Vagina (tissue), 2 donors: Measurements from ENCODE around the gene ALDH18A1. TPM values are rescaled to one million over a fixed set of nuclear protein-coding genes. Genes with fewer than 3 reads are reported as not detected.

Experiments used
- DNase-seq, 2 donors: peaks; one replicate each; pipeline ENCODE4 v3.0.0-alpha.2; 2017; ENCODE audit errors: extremely low spot score in 2 of 2
- H3K27ac ChIP-seq: fragments of 200-600 bp; sonication (generic); one replicate; pipeline ENCODE4 v1.5.1; 2019
- H3K27me3 ChIP-seq: fragments of 200-600 bp; sonication (generic); one replicate; pipeline ENCODE4 v1.5.1; 2019
- H3K36me3 ChIP-seq, 2 donors: fragments of 200-600 bp; sonication (generic); one replicate each; pipeline ENCODE4 v1.5.1; 2017 to 2019
- H3K4me1 ChIP-seq: fragments of 200-600 bp; sonication (generic); one replicate; pipeline ENCODE4 v1.5.1; 2019
- H3K4me3 ChIP-seq, 2 donors: fragments of 200-600 bp; sonication (generic); 1 replicate in 1 of 2; 2 replicates in 1 of 2; pipeline ENCODE4 v1.5.1; 2016 to 2019
- H3K9me3 ChIP-seq: fragments of 200-600 bp; sonication (generic); one replicate; pipeline ENCODE4 v1.5.1; 2019
- POLR2A ChIP-seq, 2 donors: fragments of 450-650 bp; IDR thresholded peaks; one replicate each; pipeline ENCODE4 v1.6.1; 2017; ENCODE audit warnings: antibody characterized with exemption in 2 of 2, mild to moderate bottlenecking in 2 of 2, moderate library complexity in 2 of 2
- POLR2AphosphoS5 ChIP-seq, 2 donors: sonication (generic); formaldehyde crosslinking; IDR thresholded peaks; one replicate each; pipeline ENCODE4 v1.9.0; 2017; ENCODE audit warnings: antibody characterized with exemption in 2 of 2, mild to moderate bottlenecking in 2 of 2, low read depth in 1 of 2; ENCODE audit not compliant: insufficient read depth in 1 of 2
- intact Hi-C: fragments of 100-400 bp; cut with DNase I; formaldehyde crosslinking; loops from one replicate; pipeline ENCODE4 v1.15.1; 2023
- total RNA-seq: library from RNA; depleted of rRNA; stranded (reverse); fragments of >200 nt; gene quantifications from one replicate; pipeline ENCODE4 v1.2.3, GENCODE V29; 2016
- TF ChIP-seq, protein P1 (sequence below), 3 experiments: fragments of 450-650 bp in 2 of 3; fragments of 200-600 bp in 1 of 3; sonication (generic) in 1 of 3; IDR thresholded peaks; one replicate each; pipeline ENCODE4 v1.5.1; 2017 to 2019; ENCODE audit warnings: antibody characterized with exemption in 3 of 3, mild to moderate bottlenecking in 2 of 3, moderate library complexity in 2 of 3

ALDH18A1 gene
- total RNA-seq = 21.4 TPM

GRCh38 chr10:95656291-95657164 is at the start of gene ALDH18A1:
TSS of gene ALDH18A1 (minus strand) at chr10:95656711. CDS start at chr10:95653377, 3,334 bp downstream.
- H3K4me1 ChIP-seq = peaks cover 25% of the 10 kb centered on the region
- intact Hi-C loops = no loop called here
- H3K36me3 ChIP-seq = peaks cover 0 to 13% of the 10 kb centered on the region in 2 donors
- TF ChIP-seq, protein P1, sequence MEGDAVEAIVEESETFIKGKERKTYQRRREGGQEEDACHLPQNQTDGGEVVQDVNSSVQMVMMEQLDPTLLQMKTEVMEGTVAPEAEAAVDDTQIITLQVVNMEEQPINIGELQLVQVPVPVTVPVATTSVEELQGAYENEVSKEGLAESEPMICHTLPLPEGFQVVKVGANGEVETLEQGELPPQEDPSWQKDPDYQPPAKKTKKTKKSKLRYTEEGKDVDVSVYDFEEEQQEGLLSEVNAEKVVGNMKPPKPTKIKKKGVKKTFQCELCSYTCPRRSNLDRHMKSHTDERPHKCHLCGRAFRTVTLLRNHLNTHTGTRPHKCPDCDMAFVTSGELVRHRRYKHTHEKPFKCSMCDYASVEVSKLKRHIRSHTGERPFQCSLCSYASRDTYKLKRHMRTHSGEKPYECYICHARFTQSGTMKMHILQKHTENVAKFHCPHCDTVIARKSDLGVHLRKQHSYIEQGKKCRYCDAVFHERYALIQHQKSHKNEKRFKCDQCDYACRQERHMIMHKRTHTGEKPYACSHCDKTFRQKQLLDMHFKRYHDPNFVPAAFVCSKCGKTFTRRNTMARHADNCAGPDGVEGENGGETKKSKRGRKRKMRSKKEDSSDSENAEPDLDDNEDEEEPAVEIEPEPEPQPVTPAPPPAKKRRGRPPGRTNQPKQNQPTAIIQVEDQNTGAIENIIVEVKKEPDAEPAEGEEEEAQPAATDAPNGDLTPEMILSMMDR (IDR thresholded peaks at IDR 0.05) = no peak
- peak in 1 of 2 donors; percentile 76 for TF ChIP-seq POLR2AphosphoS5 (IDR thresholded peaks at IDR 0.05; ENCODE audit: insufficient read depth in 1 of 2, low read depth in 1 of 2)
- TF ChIP-seq POLR2A (IDR thresholded peaks at IDR 0.05) = no peak
- H3K4me3 ChIP-seq = peak within 1 kb of the TSS; percentile 81 to 94
- H3K27me3 ChIP-seq = no peaks in the 10 kb centered on the region
- peak within 1 kb of the TSS; percentile 51 for H3K27ac ChIP-seq
- no peaks in the 10 kb centered on the region for H3K9me3 ChIP-seq
- peak in 1 of 2 donors; percentile 90 for DNase-seq

- no peak overlapping the region for H3K4me3 ChIP-seq
- H3K9me3 ChIP-seq = no peaks in the 10 kb centered on the region
- no peaks in the 10 kb centered on the region for H3K4me1 ChIP-seq
- H3K27me3 ChIP-seq = no peaks in the 10 kb centered on the region
- TF ChIP-seq POLR2AphosphoS5 (IDR thresholded peaks at IDR 0.05; ENCODE audit: insufficient read depth in 1 of 2, low read depth in 1 of 2) = no peak
- no peak for TF ChIP-seq POLR2A (IDR thresholded peaks at IDR 0.05)
- TF ChIP-seq, protein P1 (IDR thresholded peaks at IDR 0.05) = no peak
- no peak for DNase-seq
- intact Hi-C loops = no loop called here
- H3K36me3 ChIP-seq = no peaks in the 10 kb centered on the region
- no peak overlapping the region for H3K27ac ChIP-seq
Observed at GRCh38 chr10:95698415-95698814, 41.9 kb upstream of the ALDH18A1 start.

DNA sequence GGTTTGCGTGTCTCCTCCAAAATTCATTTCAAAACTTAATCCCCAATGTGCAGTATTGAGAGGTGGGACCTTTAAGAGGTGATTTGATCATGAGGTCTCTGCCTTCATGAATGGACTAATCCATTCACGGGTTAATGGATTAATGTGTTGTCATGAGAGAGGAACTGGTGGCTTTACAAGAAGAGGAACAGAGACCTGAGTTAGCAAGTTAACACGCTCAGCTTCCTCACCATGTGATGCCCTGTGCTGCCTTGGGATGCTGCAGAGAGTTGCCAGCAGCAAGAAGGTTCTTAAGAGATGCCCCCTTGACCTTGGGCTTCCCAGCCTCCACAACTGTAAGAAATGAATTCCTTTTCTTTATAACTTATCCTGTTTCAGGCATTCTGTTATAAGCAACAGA is 40.9 kb upstream of the ALDH18A1 start:
- DNase-seq = no peak
- Histone ChIP-seq H3K27me3 (no peaks in the 10 kb centered on the region), H3K9me3 (no peaks in the 10 kb centered on the region), H3K4me1 (peaks cover 9% of the 10 kb centered on the region), H3K4me3 (no peak overlapping the region), H3K27ac (no peak overlapping the region), H3K36me3 (no peaks in the 10 kb centered on the region)
- TF ChIP-seq POLR2A (IDR thresholded peaks at IDR 0.05) (no peak), POLR2AphosphoS5 (IDR thresholded peaks at IDR 0.05; ENCODE audit: insufficient read depth in 1 of 2, low read depth in 1 of 2) (no peak)
- TF ChIP-seq, protein P1 (IDR thresholded peaks at IDR 0.05) = no peak
- intact Hi-C loops = no loop called here

GRCh38 chr10:95694665-95695064 is 38.2 kb upstream of the ALDH18A1 start:
- Histone ChIP-seq H3K27me3 (no peaks in the 10 kb centered on the region), H3K27ac (peak overlapping the region; percentile 21), H3K36me3 (peaks cover 0 to 26% of the 10 kb centered on the region in 2 donors), H3K4me3 (no peak overlapping the region), H3K9me3 (no peaks in the 10 kb centered on the region), H3K4me1 (peaks cover 18% of the 10 kb centered on the region)
- intact Hi-C loops = loop anchor here (5.0 kb wide), 1 partner anchor 148 kb away; no protein-coding TSS in a partner anchor
- no peak for DNase-seq
- no peak for TF ChIP-seq POLR2A (IDR thresholded peaks at IDR 0.05)
- TF ChIP-seq, protein P1 (IDR thresholded peaks at IDR 0.05) = no peak
- TF ChIP-seq POLR2AphosphoS5 (IDR thresholded peaks at IDR 0.05; ENCODE audit: insufficient read depth in 1 of 2, low read depth in 1 of 2) = no peak
